ENCODE measurements around the gene PCDHA6. TPM values are rescaled to one million over a fixed set of nuclear protein-coding genes. Genes with fewer than 3 reads are reported as not detected.
"Not testable (repeated sequence)": the region's sequence is repeated elsewhere in the genome, so short reads cannot be mapped to it uniquely, and the experiment has no call there.

The PCDHA6 gene
- total RNA-seq, 3 donors from 2014 or later: not detected

DNA sequence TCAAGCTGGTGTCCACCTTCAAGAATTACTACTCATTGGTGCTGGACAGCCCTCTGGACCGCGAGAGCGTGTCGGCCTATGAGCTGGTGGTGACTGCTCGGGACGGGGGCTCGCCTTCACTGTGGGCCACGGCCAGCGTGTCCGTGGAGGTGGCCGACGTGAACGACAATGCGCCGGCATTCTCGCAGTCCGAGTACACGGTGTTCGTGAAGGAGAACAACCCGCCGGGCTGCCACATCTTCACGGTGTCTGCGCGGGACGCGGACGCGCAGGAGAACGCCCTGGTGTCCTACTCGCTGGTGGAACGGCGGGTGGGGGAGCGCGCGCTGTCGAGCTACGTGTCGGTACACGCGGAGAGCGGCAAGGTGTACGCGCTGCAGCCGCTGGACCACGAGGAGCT, 25.4 kb upstream of the PCDHA6 start:
- not testable (repeated sequence) for H3K4me3 Mint-ChIP-seq; H3K4me1 Mint-ChIP-seq (ENCODE audit: low read depth); H3K36me3 Mint-ChIP-seq (ENCODE audit: insufficient read depth); ATAC-seq; DNase-seq
- H3K9me3 Mint-ChIP-seq: peaks cover 19% of the 10 kb centered on the region
- H3K27me3 Mint-ChIP-seq (ENCODE audit: low read depth): peaks cover 32% of the 10 kb centered on the region

DNA sequence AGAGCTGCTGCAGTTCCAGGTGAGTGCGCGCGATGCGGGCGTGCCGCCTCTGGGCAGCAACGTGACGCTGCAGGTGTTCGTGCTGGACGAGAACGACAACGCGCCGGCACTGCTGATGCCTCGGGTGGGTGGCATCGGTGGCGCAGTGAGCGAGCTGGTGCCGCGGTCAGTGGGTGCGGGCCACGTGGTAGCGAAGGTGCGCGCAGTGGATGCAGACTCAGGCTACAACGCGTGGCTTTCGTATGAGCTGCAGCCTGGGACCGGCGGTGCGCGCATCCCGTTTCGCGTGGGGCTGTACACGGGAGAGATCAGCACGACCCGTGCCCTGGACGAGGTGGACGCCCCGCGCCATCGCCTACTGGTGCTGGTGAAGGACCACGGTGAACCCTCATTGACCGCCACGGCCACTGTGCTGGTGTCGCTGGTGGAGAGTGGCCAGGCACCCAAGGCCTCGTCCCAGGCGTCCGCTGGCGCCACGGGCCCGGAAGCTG, 24.9 kb upstream of the PCDHA6 start:
- ATAC-seq (no peak), DNase-seq (no peak)
- Mint-ChIP-seq H3K4me3 (no peak overlapping the region), H3K9me3 (peaks cover 18% of the 10 kb centered on the region), H3K36me3 (ENCODE audit: insufficient read depth) (peaks cover 2% of the 10 kb centered on the region), H3K4me1 (ENCODE audit: low read depth) (no peaks in the 10 kb centered on the region), H3K27me3 (ENCODE audit: low read depth) (peaks cover 34% of the 10 kb centered on the region)

DNA sequence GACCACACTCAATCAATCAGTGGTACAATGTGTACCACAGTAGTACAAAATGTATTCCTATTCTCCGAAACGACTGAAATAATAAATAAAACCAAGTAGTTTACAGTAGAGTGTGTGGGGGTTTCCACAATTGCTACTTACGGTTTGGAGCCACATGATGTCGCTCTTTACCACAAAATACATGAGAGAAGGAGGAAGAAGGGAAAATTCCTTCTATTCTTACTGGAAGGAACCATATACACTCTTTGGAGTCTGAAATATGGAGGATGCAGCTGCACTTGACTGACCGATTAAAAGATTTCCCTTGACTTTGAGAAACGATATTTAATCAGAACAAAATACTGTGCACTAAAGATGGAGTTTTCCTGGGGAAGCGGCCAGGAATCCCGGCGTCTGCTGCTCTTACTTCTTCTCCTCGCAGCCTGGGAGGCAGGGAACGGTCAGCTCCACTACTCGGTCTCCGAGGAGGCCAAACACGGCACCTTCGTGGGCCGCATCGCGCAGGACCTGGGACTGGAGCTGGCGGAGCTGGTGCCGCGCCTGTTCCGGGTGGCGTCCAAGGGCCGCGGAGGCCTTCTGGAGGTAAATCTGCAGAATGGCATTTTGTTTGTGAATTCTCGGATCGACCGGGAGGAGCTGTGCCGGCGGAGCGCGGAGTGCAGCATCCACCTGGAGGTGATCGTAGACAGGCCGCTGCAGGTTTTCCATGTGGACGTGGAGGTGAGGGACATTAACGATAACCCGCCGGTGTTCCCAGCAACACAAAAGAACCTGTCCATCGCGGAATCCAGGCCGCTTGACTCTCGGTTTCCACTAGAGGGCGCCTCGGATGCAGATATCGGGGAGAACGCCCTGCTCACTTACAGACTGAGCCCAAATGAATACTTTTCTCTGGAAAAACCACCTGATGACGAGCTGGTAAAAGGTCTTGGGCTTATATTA, 20.7 kb upstream of the PCDHA6 start, which contains the start of gene PCDHA4:
Gene PCDHA4 (plus strand): TSS at position 235 of the 942 bp plus-strand sequence.
- H3K36me3 Mint-ChIP-seq (ENCODE audit: insufficient read depth): peaks cover 2% of the 10 kb centered on the region
- no peaks in the 10 kb centered on the region for H3K4me1 Mint-ChIP-seq (ENCODE audit: low read depth)
- H3K27me3 Mint-ChIP-seq (ENCODE audit: low read depth): peaks cover 25% of the 10 kb centered on the region
- no peak within 1 kb of the TSS for H3K4me3 Mint-ChIP-seq
- ATAC-seq: no peak
- peaks cover 26% of the 10 kb centered on the region for H3K9me3 Mint-ChIP-seq
- no peak for DNase-seq

DNA sequence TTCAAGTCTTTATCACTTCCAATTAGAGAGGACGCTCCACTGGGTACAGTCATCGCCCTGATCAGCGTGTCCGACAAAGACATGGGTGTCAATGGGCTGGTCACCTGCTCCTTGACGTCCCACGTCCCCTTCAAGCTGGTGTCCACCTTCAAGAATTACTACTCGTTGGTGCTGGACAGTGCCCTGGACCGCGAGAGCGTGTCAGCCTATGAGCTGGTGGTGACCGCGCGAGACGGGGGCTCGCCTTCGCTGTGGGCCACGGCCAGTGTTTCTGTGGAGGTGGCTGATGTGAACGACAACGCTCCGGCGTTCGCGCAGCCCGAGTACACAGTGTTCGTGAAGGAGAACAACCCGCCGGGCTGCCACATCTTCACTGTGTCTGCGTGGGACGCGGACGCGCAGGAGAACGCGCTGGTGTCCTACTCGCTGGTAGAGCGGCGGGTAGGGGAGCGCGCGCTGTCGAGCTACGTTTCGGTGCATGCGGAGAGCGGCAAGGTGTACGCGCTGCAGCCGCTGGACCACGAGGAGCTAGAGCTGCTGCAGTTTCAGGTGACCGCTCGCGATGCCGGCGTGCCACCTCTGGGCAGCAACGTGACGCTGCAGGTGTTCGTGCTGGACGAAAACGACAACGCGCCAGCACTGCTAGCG, 19.4 kb upstream of the PCDHA6 start:
- H3K4me1 Mint-ChIP-seq (ENCODE audit: low read depth): not testable (repeated sequence)

DNA sequence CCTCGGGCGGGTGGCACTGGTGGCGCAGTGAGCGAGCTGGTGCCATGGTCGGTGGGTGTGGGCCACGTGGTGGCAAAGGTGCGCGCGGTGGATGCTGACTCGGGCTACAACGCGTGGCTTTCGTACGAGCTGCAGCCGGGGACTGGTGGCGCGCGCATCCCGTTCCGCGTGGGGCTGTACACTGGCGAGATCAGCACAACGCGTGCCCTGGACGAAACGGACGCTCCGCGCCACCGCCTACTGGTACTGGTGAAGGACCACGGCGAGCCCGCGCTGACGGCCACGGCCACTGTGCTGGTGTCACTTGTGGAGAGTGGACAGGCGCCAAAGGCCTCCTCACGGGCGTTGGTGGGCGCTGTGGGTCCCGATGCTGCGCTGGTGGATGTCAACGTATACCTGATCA, 18.9 kb upstream of the PCDHA6 start:
- H3K27me3 Mint-ChIP-seq (ENCODE audit: low read depth): peaks cover 28% of the 10 kb centered on the region
- H3K4me1 Mint-ChIP-seq (ENCODE audit: low read depth): no peaks in the 10 kb centered on the region
- peaks cover 29% of the 10 kb centered on the region for H3K9me3 Mint-ChIP-seq
- DNase-seq (no peak), ATAC-seq (no peak)
- H3K36me3 Mint-ChIP-seq (ENCODE audit: insufficient read depth): peaks cover 2% of the 10 kb centered on the region
- no peak overlapping the region for H3K4me3 Mint-ChIP-seq

More for the DNA sequence above, 19.4 kb upstream of the PCDHA6 start:
- not testable (repeated sequence) for H3K36me3 Mint-ChIP-seq (ENCODE audit: insufficient read depth); H3K4me3 Mint-ChIP-seq; DNase-seq; ATAC-seq
- peaks cover 31% of the 10 kb centered on the region for H3K9me3 Mint-ChIP-seq
- peaks cover 28% of the 10 kb centered on the region for H3K27me3 Mint-ChIP-seq (ENCODE audit: low read depth)

DNA sequence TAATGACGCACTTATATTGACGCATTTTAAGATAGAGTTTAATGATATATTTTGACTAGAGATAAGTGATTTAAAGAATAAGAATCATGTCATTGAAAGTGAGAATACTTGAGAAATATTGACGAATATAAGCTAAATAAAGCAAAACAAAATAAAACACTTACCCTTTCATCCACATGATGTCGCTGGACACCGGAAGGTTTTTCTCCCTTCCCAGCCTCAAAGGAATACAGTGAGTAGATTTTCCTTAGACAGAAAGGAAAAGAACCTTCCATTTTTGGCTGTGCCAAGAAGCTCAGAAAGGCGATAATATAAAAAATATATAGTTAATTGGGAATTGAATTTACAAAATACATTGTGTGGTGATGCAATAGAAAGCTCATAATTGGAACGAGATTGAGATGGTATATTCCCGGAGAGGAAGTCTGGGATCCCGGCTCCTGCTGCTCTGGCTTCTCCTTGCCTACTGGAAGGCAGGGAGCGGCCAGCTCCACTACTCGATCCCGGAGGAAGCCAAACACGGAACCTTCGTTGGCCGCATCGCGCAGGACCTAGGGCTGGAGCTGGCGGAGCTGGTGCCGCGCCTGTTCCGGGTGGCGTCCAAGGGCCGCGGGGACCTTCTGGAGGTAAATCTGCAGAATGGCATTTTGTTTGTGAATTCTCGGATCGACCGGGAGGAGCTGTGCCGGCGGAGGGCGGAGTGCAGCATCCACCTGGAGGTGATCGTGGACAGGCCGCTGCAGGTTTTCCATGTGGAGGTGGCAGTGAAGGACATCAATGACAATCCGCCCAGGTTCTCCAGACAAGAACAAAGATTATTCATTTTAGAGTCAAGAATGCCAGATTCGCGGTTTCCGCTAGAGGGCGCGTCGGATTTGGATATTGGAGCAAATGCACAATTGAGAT, 6.1 kb upstream of the PCDHA6 start, which contains the start of gene PCDHA5:
Gene PCDHA5 (plus strand): TSS at position 239 of the 906 bp plus-strand sequence.
- H3K4me1 Mint-ChIP-seq (ENCODE audit: low read depth): no peaks in the 10 kb centered on the region
- H3K36me3 Mint-ChIP-seq (ENCODE audit: insufficient read depth): no peaks in the 10 kb centered on the region
- ATAC-seq (no peak), DNase-seq (no peak)
- peaks cover 18% of the 10 kb centered on the region for H3K27me3 Mint-ChIP-seq (ENCODE audit: low read depth)
- H3K9me3 Mint-ChIP-seq: peaks cover 9% of the 10 kb centered on the region
- H3K4me3 Mint-ChIP-seq: no peak within 1 kb of the TSS

DNA sequence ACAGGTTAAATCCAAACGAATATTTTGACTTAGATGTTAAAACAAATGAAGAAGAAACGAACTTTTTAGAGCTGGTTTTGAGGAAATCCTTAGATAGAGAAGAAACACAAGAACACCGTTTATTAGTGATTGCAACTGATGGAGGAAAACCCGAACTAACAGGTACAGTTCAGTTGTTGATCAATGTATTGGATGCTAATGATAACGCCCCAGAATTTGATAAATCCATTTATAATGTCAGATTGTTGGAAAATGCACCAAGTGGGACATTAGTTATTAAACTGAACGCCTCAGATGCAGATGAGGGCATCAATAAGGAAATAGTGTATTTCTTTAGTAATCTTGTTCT, 5.5 kb upstream of the PCDHA6 start:
- Mint-ChIP-seq H3K4me3 (no peak overlapping the region), H3K9me3 (peaks cover 15% of the 10 kb centered on the region), H3K36me3 (ENCODE audit: insufficient read depth) (no peaks in the 10 kb centered on the region), H3K27me3 (ENCODE audit: low read depth) (peaks cover 24% of the 10 kb centered on the region), H3K4me1 (ENCODE audit: low read depth) (no peaks in the 10 kb centered on the region)
- ATAC-seq (no peak), DNase-seq (no peak)

DNA sequence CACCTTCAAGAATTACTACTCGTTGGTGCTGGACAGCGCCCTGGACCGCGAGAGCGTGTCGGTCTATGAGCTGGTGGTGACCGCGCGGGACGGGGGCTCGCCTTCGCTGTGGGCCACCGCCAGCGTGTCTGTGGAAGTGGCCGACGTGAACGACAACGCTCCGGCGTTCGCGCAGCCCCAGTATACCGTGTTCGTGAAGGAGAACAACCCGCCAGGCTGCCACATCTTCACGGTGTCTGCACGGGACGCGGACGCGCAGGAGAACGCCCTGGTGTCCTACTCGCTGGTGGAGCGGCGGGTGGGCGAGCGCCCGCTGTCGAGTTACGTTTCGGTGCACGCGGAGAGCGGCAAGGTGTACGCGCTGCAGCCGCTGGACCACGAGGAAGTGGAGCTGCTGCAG, 4.8 kb upstream of the PCDHA6 start:
- not testable (repeated sequence) for H3K4me1 Mint-ChIP-seq (ENCODE audit: low read depth); H3K4me3 Mint-ChIP-seq; ATAC-seq; H3K36me3 Mint-ChIP-seq (ENCODE audit: insufficient read depth); DNase-seq
- H3K9me3 Mint-ChIP-seq: peaks cover 15% of the 10 kb centered on the region
- peaks cover 29% of the 10 kb centered on the region for H3K27me3 Mint-ChIP-seq (ENCODE audit: low read depth)

DNA sequence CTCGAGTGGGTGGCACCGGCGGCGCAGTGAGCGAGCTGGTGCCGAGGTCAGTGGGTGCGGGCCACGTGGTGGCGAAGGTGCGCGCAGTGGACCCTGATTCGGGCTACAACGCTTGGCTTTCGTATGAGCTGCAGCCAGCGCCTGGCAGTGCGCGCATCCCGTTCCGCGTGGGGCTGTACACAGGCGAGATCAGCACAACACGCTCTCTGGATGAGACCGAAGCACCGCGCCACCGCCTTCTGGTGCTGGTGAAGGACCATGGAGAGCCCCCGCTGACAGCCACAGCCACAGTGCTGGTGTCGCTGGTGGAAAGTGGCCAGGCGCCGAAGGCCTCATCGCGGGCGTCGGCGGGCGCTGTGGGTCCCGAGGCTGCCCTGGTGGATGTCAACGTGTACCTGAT, 4.3 kb upstream of the PCDHA6 start:
- no peak for DNase-seq
- no peaks in the 10 kb centered on the region for H3K36me3 Mint-ChIP-seq (ENCODE audit: insufficient read depth)
- H3K9me3 Mint-ChIP-seq: peaks cover 18% of the 10 kb centered on the region
- no peaks in the 10 kb centered on the region for H3K4me1 Mint-ChIP-seq (ENCODE audit: low read depth)
- H3K4me3 Mint-ChIP-seq: no peak overlapping the region
- H3K27me3 Mint-ChIP-seq (ENCODE audit: low read depth): peaks cover 33% of the 10 kb centered on the region
- no peak for ATAC-seq

DNA sequence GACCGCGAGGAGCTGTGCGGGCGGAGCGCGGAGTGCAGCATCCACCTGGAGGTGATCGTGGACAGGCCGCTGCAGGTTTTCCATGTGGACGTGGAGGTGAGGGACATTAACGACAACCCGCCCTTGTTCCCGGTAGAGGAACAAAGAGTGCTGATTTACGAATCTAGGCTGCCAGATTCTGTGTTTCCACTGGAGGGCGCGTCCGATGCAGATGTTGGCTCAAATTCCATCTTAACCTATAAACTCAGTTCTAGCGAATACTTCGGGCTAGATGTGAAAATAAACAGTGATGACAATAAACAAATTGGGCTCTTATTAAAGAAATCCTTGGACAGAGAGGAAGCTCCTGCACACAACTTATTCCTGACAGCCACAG, 590 bp downstream of the PCDHA6 start:
- Mint-ChIP-seq H3K9me3 (peaks cover 33% of the 10 kb centered on the region), H3K27me3 (ENCODE audit: low read depth) (peaks cover 48% of the 10 kb centered on the region), H3K4me1 (ENCODE audit: low read depth) (no peaks in the 10 kb centered on the region), H3K36me3 (ENCODE audit: insufficient read depth) (no peaks in the 10 kb centered on the region), H3K4me3 (no peak overlapping the region)
- DNase-seq (no peak), ATAC-seq (no peak)

DNA sequence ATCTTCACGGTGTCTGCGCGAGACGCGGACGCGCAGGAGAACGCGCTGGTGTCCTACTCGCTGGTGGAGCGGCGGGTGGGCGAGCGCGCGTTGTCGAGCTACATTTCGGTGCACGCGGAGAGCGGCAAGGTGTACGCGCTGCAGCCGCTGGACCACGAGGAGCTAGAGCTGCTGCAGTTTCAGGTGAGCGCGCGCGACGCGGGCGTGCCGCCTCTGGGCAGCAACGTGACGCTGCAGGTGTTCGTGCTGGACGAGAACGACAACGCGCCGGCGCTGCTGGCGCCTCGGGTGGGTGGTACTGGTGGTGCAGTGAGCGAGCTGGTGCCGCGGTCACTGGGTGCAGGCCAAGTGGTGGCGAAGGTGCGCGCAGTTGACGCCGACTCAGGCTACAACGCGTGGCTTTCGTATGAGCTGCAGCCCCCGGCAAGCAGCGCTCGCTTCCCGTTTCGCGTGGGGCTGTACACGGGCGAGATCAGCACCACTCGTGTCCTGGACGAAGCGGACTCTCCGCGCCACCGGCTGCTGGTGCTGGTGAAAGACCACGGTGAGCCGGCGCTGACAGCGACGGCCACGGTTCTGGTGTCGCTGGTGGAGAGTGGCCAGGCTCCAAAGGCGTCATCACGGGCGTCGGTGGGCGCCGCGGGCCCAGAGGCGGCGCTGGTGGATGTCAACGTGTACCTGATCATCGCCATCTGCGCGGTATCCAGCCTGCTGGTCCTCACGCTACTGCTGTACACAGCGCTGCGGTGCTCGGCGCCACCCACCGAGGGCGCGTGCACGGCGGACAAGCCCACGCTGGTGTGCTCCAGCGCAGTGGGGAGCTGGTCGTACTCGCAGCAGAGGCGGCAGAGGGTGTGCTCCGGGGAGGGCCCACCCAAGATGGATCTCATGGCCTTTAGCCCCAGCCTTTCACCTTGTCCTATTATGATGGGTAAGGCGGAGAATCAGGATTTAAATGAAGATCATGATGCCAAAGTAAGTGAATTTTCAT, 2.0 kb downstream of the PCDHA6 start:
- not testable (repeated sequence) for H3K4me3 Mint-ChIP-seq; H3K4me1 Mint-ChIP-seq (ENCODE audit: low read depth); ATAC-seq; DNase-seq; H3K36me3 Mint-ChIP-seq (ENCODE audit: insufficient read depth)
- Mint-ChIP-seq H3K27me3 (ENCODE audit: low read depth) (peaks cover 59% of the 10 kb centered on the region), H3K9me3 (peaks cover 33% of the 10 kb centered on the region)

DNA sequence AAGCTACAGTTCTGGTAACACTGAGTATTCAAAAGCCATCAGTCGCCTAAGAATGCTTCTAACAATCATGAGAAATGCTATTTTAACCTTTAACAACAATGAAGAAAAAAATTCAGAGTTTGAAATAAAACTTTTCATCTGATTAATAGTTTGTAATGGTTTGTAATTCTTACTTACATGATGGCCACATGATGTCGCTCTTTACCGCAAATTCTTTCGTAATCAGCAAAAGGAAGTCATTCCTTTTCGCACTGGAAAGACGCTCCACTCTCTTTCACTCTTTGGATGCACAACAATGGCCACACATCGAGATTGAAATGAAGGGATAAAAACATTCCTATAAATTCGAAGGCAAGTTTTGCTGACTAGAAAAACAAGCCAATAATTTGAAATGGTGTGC, 6.2 kb downstream of the PCDHA6 start, which contains the start of gene PCDHA7:
Gene PCDHA7 (plus strand): TSS at position 277 of the 400 bp plus-strand sequence. CDS start 115 bp downstream, at position 392.
- no peak for ATAC-seq

DNA sequence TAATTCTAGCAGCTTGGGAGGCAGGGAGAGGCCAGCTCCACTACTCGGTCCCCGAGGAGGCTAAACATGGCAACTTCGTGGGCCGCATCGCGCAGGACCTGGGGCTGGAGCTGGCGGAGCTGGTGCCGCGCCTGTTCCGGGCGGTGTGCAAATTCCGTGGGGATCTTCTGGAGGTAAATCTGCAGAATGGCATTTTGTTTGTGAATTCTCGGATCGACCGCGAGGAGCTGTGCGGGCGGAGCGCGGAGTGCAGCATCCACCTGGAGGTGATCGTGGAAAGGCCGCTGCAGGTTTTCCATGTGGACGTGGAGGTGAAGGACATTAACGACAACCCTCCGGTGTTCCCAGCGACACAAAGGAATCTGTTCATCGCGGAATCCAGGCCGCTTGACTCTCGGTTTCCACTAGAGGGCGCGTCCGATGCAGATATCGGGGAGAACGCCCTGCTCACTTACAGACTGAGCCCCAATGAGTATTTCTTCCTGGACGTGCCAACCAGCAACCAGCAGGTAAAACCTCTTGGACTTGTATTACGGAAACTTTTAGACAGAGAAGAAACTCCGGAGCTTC, 6.8 kb downstream of the PCDHA6 start:
- Mint-ChIP-seq H3K9me3 (peaks cover 16% of the 10 kb centered on the region), H3K27me3 (ENCODE audit: low read depth) (peaks cover 40% of the 10 kb centered on the region)
- H3K4me1 Mint-ChIP-seq (ENCODE audit: low read depth); H3K4me3 Mint-ChIP-seq; DNase-seq; H3K36me3 Mint-ChIP-seq (ENCODE audit: insufficient read depth); ATAC-seq: not testable (repeated sequence)

More for the DNA sequence above, 6.2 kb downstream of the PCDHA6 start, which contains the start of gene PCDHA7:
- H3K9me3 Mint-ChIP-seq: peaks cover 16% of the 10 kb centered on the region
- H3K4me3 Mint-ChIP-seq: no peak within 1 kb of the TSS
- no peaks in the 10 kb centered on the region for H3K36me3 Mint-ChIP-seq (ENCODE audit: insufficient read depth)
- no peaks in the 10 kb centered on the region for H3K4me1 Mint-ChIP-seq (ENCODE audit: low read depth)
- H3K27me3 Mint-ChIP-seq (ENCODE audit: low read depth): peaks cover 37% of the 10 kb centered on the region
- no peak for DNase-seq

Data from activated T-cell treated with anti-CD3 and anti-CD28 coated beads, Interleukin-2, amount 50 U/mL, for 4 hours (primary cell).